HAP-1 (cell line): ENCODE results near the gene CXCL16.
A peak's percentile ranks its signal among the peaks of the same experiment; 100 is the strongest.

Source experiments
- DNase-seq, 2 experiments: peaks; one replicate each; pipeline ENCODE4 v3.0.0-alpha.2; 2016 to 2020; ENCODE audit warnings: low spot score in 2 of 2
- H3K27me3 ChIP-seq: fragments of 250-450 bp; sonication (Bioruptor Pico); 2 replicates; pipeline ENCODE4 v1.5.1; 2020; ENCODE audit warnings: low read depth, mild to moderate bottlenecking, moderate library complexity
- H3K36me3 ChIP-seq: fragments of 250-450 bp; sonication (Bioruptor Pico); replicated peaks from 2 replicates; pipeline ENCODE4 v1.5.1; 2020; ENCODE audit warnings: mild to moderate bottlenecking
- H3K4me1 ChIP-seq: fragments of 250-450 bp; sonication (Bioruptor Pico); 2 replicates; pipeline ENCODE4 v1.5.1; 2020; ENCODE audit warnings: mild to moderate bottlenecking
- H3K4me3 ChIP-seq: fragments of 250-450 bp; sonication (Bioruptor Pico); 2 replicates; pipeline ENCODE4 v1.5.1; 2020; ENCODE audit warnings: mild to moderate bottlenecking, moderate library complexity
- H3K9me3 ChIP-seq: fragments of 250-450 bp; sonication (Bioruptor Pico); 2 replicates; pipeline ENCODE4 v1.5.1; 2020; ENCODE audit warnings: mild to moderate bottlenecking, moderate library complexity
- in situ Hi-C: fragments of 300-500 bp; cut with MboI; formaldehyde crosslinking; loops from 3 replicates; pipeline ENCODE4 v1.14.3; 2020; ENCODE audit warnings: low sequenced_read_pairs, inconsistent platforms, mixed read lengths

The CXCL16 gene

GRCh38 chr17:4743216-4743615 lies 3.5 kb upstream of the CXCL16 start:
- Histone ChIP-seq H3K9me3 (no peaks in the 10 kb centered on the region; the same call in 1 of the 2 replicates), H3K36me3 (no peaks in the 10 kb centered on the region), H3K4me3 (no peak overlapping the region), H3K27me3 (peaks cover 2% of the 10 kb centered on the region; the same call in 1 of the 2 replicates), H3K4me1 (no peaks in the 10 kb centered on the region; the same call in 1 of the 2 replicates)
- no peak for DNase-seq
- in situ Hi-C loops: no loop called here

GRCh38 chr17:4742629-4743028 lies 2.9 kb upstream of the CXCL16 start:
- Histone ChIP-seq H3K4me1 (no peaks in the 10 kb centered on the region; the same call in 1 of the 2 replicates), H3K36me3 (no peaks in the 10 kb centered on the region), H3K4me3 (no peak overlapping the region), H3K9me3 (no peaks in the 10 kb centered on the region; the same call in 1 of the 2 replicates), H3K27me3 (no peaks in the 10 kb centered on the region)
- no peak for DNase-seq
- in situ Hi-C loops: no loop called here

DNA sequence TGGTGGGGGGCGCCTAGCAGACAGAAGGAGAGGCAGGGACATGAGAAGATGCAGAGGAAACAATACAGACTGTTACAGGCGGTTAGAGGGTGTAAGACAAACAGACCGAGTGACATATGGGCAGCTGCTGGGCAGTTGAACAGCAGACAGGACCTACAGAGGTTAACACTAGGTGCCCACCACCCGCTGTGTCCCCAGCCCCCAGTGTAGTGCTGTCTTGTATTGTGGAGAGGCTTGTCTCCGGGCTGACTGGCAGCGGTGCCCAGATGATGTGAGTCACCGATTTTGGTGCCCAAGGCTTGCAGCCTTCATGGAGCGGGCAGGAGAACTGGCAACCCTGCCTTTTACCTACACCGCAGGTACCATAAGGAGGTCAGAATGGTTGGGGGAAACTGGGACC lies 2.4 kb upstream of the CXCL16 start:
- Histone ChIP-seq H3K4me1 (no peaks in the 10 kb centered on the region; the same call in 1 of the 2 replicates), H3K27me3 (no peaks in the 10 kb centered on the region), H3K36me3 (no peaks in the 10 kb centered on the region), H3K4me3 (no peak overlapping the region), H3K9me3 (no peaks in the 10 kb centered on the region; the same call in 1 of the 2 replicates)
- in situ Hi-C loops: no loop called here
- DNase-seq: no peak

DNA sequence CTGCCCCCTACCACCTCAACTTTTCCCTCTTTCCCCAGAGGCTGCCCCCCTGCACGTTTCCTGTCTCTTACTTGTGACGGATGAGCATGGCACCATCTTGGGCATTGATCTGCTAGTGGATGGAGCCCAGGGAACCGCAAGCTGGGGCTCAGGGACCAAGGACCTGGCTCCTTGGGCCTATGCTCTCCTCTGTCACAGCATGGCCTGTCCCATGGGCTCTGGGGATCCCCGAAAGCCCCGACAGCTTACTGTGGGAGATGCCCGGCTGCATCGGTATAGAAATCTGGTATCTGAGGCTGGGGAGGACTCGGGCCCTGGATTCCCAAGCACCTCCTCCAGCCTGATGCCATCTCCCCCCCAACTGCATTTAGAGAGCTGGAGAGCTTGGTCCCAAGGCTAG lies 1.8 kb upstream of the CXCL16 start:
- DNase-seq: no peak
- H3K4me1 ChIP-seq: no peaks in the 10 kb centered on the region; the same call in 1 of the 2 replicates
- in situ Hi-C loops: no loop called here
- no peaks in the 10 kb centered on the region for H3K27me3 ChIP-seq
- no peaks in the 10 kb centered on the region for H3K36me3 ChIP-seq
- no peak overlapping the region for H3K4me3 ChIP-seq
- H3K9me3 ChIP-seq: no peaks in the 10 kb centered on the region; the same call in 1 of the 2 replicates

DNA sequence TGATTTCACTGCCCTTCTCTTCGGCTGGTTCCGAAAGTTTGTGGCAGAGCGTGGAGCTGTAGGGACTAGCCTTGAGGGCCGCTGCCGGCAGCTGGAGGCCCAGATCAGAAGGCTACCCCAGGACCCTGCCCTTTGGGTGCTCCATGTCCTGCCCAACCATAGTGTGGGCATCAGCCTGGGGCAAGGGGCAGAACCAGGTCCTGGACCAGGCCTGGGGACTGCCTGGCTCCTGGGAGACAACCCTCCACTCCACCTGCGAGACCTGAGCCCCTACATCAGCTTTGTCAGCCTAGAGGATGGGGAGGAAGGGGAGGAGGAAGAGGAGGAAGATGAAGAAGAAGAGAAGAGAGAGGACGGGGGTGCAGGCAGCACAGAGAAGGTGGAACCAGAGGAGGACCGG lies 856 bp upstream of the CXCL16 start:
- DNase-seq: no peak
- no peak overlapping the region for H3K4me3 ChIP-seq
- in situ Hi-C loops: no loop called here
- H3K36me3 ChIP-seq: no peaks in the 10 kb centered on the region
- H3K27me3 ChIP-seq: no peaks in the 10 kb centered on the region
- H3K4me1 ChIP-seq: no peaks in the 10 kb centered on the region; the same call in 1 of the 2 replicates
- H3K9me3 ChIP-seq: no peaks in the 10 kb centered on the region

- no peaks in the 10 kb centered on the region for H3K27me3 ChIP-seq
- no peak for DNase-seq
- in situ Hi-C loops: no loop called here
- peak overlapping the region; percentile 54 for H3K4me3 ChIP-seq
- no peaks in the 10 kb centered on the region; the same call in 1 of the 2 replicates for H3K4me1 ChIP-seq
- no peaks in the 10 kb centered on the region for H3K36me3 ChIP-seq
- no peaks in the 10 kb centered on the region for H3K9me3 ChIP-seq
Measured at GRCh38 chr17:4740025-4740351, 260 bp upstream of the CXCL16 start.

GRCh38 chr17:4738136-4739121 lies 1.3 kb downstream of the CXCL16 start:
- peaks cover under 1% of the 10 kb centered on the region; the same call in 1 of the 2 replicates for H3K36me3 ChIP-seq
- H3K27me3 ChIP-seq: no peaks in the 10 kb centered on the region
- in situ Hi-C loops: no loop called here
- DNase-seq: no peak
- H3K4me1 ChIP-seq: no peaks in the 10 kb centered on the region; the same call in 1 of the 2 replicates
- no peaks in the 10 kb centered on the region for H3K9me3 ChIP-seq
- H3K4me3 ChIP-seq: peak overlapping the region; percentile 54

GRCh38 chr17:4735876-4736651 lies 3.7 kb downstream of the CXCL16 start:
- no peaks in the 10 kb centered on the region for H3K9me3 ChIP-seq
- in situ Hi-C loops: no loop called here
- DNase-seq: no peak
- peaks cover 3% of the 10 kb centered on the region; the same call in 1 of the 2 replicates for H3K4me1 ChIP-seq
- no peaks in the 10 kb centered on the region for H3K27me3 ChIP-seq
- H3K36me3 ChIP-seq: peaks cover 2% of the 10 kb centered on the region; the same call in 1 of the 2 replicates
- H3K4me3 ChIP-seq: no peak overlapping the region

DNA sequence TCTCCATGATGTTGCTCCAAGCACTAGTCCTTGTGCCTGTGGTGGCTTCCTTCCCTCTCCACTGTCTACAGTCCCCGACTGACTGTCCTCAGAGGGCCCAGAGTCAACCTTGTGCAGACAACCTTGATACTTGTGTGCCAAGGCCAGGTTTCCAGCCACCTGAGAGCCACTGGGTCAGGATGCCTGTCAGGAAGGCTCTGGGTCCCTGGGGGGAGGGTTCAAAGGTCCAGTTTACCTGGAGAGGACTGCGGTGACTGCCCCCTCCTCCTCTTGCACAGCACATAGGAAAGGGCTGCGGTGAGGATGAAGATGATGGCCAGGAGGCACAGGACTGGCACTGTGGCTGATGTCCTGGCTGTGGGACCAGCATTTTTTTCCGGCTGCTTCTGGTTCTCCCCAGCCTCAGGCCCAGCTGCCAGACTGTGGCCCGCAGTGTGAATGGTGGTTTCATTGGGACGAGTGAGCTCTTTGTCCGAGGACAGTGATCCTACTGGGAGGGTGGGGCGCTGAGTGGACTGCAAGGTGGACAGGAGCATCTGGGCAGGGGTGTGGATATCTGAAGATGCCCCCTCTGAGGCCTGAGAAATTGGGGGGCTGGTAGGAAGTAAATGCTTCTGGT lies 4.8 kb downstream of the CXCL16 start:
- Histone ChIP-seq H3K4me3 (no peak overlapping the region), H3K27me3 (no peaks in the 10 kb centered on the region), H3K36me3 (peaks cover 2% of the 10 kb centered on the region; the same call in 1 of the 2 replicates), H3K9me3 (no peaks in the 10 kb centered on the region; the same call in 1 of the 2 replicates), H3K4me1 (peaks cover 7% of the 10 kb centered on the region)
- in situ Hi-C loops: loop anchor here (5.0 kb wide), 1 partner anchor 147 kb away; no protein-coding TSS in a partner anchor
- no peak for DNase-seq

DNA sequence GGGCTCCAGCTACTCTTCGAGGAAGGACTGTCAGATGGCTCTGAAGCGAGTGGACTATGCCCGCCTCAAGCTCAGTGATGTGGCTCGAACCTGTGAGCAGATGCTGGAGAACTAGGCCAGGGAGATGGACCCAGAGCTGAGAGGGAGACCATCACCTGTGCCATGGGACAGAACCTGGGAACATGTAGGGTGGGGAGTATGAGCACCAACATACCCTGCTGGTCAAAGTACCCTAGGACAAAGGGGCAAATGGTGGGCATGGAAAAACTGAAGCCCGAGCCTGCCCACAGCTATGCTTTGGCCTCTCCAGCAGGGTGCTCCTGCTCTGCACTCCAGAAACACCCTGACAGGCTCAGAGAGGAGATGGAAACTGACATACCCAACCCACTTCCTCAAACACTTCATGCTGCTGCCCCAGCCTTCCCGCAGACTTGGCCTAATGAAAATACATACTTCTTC lies 6.6 kb downstream of the CXCL16 start:
- Histone ChIP-seq H3K4me3 (no peak overlapping the region), H3K36me3 (peaks cover 2% of the 10 kb centered on the region; the same call in 1 of the 2 replicates), H3K27me3 (no peaks in the 10 kb centered on the region), H3K4me1 (peaks cover 7% of the 10 kb centered on the region), H3K9me3 (no peaks in the 10 kb centered on the region; the same call in 1 of the 2 replicates)
- DNase-seq: no peak
- in situ Hi-C loops: loop anchor here (5.0 kb wide), 1 partner anchor 149 kb away; no protein-coding TSS in a partner anchor

DNA sequence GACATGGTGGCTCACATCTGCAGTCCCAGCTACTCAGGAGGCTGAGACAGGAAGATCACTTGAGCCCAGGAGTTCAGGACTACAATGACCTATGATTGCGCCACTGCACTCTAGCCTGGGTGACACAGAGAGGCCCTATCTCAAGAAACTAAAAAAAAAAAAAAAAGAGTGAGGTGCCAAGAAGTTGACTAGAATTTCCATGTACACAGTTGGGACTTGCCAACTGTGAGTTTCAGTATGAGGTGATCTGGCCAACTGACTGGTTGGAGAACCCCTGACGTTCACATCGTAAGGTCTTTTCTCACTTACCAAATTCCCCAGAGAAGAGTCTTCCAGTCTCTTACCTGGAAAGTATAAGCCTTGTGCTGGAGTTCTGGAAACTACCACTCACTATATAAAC lies 11.6 kb downstream of the CXCL16 start:
- H3K4me3 ChIP-seq: no peak overlapping the region
- H3K9me3 ChIP-seq: no peaks in the 10 kb centered on the region; the same call in 1 of the 2 replicates
- in situ Hi-C loops: no loop called here
- H3K4me1 ChIP-seq: peaks cover 7% of the 10 kb centered on the region
- H3K36me3 ChIP-seq: no peaks in the 10 kb centered on the region
- DNase-seq: no peak
- H3K27me3 ChIP-seq: no peaks in the 10 kb centered on the region

- H3K4me3 ChIP-seq: no peak overlapping the region
- H3K36me3 ChIP-seq: no peaks in the 10 kb centered on the region; the same call in 1 of the 2 replicates
- no peak for DNase-seq
- no peaks in the 10 kb centered on the region; the same call in 1 of the 2 replicates for H3K9me3 ChIP-seq
- in situ Hi-C loops: no loop called here
- H3K27me3 ChIP-seq: no peaks in the 10 kb centered on the region
- peaks cover 4% of the 10 kb centered on the region; the same call in 1 of the 2 replicates for H3K4me1 ChIP-seq
Measured at GRCh38 chr17:4725646-4726310, 13.9 kb downstream of the CXCL16 start.

GRCh38 chr17:4724650-4725049 lies 15.1 kb downstream of the CXCL16 start:
- no peak for DNase-seq
- Histone ChIP-seq H3K4me3 (no peak overlapping the region), H3K4me1 (no peaks in the 10 kb centered on the region), H3K27me3 (no peaks in the 10 kb centered on the region), H3K36me3 (peaks cover 5% of the 10 kb centered on the region), H3K9me3 (no peaks in the 10 kb centered on the region)
- in situ Hi-C loops: no loop called here
